ENCODE data around the gene TSC2.

DNA sequence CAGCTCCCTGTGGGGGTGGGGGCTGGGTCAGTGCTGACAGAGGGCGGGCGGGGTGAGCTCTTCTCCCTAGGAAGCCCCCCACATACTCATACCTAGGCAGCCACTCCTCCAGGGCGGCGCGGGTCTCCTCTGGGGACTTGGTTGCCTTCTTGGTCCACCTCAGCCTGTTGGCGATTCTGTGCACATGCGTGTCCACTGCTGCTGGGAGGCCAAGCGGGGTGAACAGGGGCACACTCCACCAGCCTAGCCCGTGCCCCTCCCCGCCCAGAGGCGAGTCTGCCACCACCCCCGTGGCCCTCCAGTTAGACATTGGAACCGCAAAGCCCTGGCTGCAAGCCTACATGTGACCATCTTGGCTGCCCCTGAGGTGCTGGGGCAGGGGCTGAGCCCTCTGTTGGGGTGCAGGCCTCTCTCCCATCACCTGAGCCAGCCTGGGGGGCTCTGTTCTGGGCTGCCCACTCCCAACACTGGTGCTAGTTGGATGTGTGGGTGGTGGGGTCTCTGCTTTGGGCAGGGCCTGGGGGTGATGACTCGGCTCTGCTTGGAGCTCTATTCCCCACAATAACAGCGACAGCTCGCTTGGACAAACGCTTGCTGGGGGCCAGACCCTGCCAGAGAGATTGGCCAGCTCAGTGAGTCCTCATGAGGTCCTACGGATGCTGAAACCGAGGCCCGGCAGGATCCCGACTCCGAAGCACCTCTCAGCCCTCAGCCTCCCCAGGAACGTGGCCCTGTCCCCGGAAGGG, 7.6 kb upstream of the TSC2 start:
- TF ChIP-seq CTCF (IDR thresholded peaks at IDR 0.05) (no peak), POLR2A (IDR thresholded peaks at IDR 0.05) (no peak)

Data from upper lobe of left lung (tissue), 4 donors.